Ramos (cell line): ENCODE data around the gene PKNOX2.

Source experiments
- in situ Hi-C: fragments of 300-500 bp; cut with MboI; formaldehyde crosslinking; loops from one replicate; pipeline ENCODE4 v1.14.3; 2022; ENCODE audit warnings: low sequenced_read_pairs; ENCODE audit not compliant: unreplicated experiment

The PKNOX2 gene

DNA sequence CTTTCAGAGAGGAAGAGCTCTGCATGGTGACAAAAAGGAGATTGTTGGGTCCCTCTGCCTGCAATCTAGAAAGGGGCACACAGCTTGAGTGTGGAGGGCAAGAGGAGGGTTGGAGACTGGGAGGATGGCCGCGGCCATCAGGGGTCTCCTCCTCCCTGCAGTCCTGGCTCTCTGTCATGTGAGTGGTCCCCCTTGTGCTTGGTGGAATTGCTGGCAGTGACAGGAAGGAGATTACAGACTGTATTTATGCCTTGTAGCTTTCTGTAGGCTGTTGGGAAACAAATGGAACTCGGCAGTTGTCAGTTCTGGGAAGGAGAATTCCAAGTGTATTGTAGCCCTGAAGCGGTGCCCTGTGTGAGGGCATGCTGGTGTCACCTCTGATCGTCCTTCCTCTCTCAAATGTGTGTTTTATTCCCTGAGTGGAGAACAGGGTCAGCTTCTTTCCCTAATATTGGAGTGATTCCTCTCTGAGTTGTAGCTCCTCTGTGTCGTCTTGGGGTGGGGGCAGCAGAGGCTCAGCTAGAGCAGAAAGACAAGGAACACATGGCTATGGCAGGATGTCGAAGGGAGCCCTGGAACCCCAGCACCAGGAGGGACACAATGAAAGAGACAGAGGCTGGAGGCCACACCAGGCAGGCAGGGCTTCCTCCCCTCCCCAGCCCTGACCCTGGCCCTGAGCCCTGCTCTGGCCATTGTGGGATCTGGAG, 163.1 kb downstream of the PKNOX2 start:
- in situ Hi-C loops: no loop called here

DNA sequence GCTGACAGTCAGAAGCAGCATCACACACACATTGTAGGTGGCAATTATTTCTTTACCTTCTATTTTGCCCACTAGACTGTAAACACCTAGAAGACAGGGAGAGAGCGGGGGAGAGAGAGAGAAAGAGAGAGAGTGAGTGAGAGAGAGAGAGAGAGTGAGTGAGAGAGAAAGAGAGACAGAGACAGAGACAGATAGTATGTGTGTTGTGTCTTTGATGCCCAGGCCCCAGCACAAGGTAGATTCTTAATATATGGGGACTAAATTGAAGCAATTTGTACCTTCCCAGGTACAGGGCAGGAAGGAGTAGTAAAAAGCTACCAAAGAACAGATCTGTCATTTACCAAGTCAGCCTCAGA, 163.7 kb downstream of the PKNOX2 start:
- in situ Hi-C loops: no loop called here

DNA sequence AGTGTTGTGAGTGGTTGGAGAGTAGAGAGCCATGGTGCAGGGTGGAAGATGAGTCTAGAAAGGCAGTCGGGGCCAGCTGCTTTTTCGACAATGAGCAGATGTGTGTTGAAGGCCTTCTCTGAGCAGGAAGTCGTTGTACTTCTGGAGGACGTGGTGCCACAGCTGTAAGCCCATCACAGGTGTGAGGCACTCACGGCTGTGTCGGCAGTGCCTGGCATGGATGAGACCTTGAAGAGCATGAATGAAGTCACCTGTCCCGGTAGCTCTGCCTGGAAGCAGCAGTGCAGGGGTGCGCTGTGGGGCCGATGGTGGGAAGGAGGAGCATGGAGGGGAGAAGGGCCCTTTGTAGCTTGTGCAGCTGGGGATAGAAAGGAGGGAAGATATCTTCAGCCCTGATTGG, 165.2 kb downstream of the PKNOX2 start:
- in situ Hi-C loops: no loop called here

DNA sequence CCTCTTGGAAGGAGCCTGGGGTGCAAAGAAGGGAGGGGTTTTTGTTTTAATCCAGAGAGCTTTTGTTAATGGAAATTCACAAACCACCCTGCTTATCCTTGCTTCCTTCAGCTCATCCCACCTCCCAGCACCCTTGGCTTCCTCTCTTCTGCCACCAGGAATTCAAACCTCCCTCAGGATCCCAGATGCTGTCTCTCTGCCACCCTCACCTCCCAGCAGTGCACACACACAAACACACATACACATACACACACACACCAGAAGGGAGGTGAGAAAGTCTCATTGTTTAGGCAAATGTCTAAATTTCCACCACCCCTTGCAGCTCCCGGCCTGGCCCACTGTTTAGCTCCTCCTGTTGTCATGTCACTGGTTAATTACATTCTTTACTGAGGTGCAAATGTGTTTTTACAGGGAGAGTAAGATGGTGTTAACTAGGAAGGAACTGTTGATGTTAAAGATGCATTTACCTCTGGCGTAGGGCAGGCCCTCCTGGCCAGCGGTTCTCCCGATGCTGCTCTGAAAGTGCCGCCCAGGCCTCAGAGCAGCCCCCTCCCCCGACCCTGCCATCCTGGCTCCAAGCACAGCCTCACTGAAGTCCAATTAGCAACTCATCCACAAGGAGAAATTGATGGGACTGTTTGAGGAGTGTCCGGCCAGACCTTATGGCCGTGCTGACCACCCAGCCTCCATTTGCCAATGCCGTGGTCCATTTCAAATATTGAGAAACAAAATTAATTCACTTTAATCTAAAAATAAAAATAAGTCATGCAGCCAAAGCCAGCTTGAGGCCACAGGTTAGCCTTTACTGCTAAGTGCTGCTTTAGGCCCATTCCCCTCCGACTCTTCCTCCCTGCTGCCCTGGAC, 166.1 kb downstream of the PKNOX2 start:
- in situ Hi-C loops: no loop called here

DNA sequence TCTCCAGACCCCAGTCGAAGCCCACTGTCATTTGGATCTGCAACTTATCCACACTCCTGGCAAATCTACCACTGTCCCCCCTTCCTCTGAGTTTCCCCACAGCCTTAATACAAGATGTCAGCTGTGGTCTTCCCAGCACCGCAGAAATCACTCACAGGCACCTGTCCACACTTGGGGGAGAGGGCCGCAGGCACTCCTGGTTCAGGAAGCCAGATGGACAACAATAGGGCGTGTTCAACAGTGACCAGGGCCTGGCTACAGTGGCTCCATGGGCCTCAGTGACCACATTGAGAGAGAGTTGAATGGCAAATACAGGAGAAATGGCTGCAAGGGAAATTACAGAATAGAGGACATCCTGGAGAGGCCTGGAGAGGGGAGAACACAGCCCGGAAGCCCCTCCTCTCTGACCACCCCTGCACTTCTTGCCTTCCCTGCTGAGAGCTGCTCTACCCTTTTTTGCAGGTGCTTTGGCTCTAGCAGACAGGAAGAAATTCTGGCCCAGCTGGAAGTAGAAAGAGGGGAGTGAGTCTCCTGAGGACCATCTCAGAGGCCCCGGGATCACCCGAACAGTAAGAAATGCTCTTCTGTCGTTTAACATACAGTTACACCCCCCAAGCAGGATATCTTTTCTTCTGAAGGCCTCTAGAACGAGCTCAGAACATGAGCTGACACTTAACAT, 166.9 kb downstream of the PKNOX2 start:
- in situ Hi-C loops: no loop called here

DNA sequence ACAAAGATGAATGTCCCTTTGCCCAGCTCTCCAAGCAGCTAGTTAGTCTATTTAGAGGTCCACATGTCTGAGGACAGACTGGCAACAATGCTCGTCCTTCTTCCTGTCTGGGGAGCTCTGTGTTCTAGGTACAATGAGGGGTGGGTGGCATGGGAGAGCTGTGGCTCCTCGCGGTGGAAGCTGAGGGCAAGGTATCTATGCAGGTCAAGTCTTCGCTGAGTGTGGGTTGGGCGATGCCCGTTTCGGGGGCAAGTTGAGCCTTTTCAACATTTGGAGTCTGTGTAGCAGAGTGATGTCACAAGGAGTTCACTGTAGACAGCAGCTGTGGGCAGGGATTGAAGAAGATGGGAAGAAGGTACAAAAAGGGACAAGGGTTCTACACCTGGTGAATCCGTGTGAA, 168.3 kb downstream of the PKNOX2 start:
- in situ Hi-C loops: no loop called here

DNA sequence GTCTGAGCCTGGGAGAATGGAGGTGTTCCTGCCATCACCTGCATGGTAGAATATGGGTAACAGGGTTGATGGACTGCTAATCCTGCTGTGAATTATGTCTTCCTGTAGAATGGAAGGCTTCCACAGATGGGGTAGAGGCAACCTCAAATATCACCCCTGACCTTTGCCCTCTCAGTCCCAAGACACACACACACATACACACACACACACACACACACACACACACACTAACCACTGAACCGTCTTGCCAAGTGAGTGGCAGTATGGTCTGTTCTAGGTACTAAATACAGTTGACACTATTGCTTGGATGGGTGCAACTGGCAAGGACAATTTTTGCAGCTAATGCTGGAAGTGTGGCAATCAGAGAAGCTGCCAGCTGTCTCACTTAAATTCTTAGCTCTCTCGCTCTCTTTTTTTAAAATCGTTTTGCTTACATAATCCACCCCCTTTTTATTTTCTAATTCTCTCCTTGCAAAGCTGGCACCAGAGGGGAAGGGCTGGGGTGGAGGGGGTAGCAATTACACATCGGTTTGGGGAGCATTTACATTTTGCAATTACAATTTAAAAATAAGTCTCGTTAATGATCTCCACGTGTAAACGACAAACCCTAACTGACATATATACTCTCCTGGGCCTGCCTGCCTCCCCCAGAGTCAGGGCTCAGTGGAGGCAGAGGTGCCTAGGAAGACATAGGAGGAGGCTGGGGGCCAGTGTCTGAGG, 169.0 kb downstream of the PKNOX2 start:
- in situ Hi-C loops: no loop called here

DNA sequence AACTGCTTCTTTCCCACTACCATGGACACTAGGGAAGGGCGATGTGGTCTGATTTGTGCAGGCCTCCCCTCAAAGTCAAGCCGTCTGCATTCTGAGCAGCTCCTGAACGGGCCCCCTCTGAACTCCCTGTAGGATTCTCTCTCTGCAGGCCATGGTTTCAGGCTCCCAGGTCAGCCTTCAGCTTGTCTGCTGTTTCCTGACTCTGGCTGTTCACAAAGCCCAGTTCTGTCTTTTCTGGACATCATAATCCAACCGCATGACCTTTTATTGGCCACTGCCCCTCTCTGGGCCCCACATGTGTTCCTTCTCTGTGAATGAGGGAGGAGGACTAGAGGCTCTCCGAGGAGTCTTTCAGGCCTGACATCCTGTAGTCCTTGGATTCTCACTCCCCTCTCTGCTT, 170.6 kb downstream of the PKNOX2 start:
- in situ Hi-C loops: no loop called here

DNA sequence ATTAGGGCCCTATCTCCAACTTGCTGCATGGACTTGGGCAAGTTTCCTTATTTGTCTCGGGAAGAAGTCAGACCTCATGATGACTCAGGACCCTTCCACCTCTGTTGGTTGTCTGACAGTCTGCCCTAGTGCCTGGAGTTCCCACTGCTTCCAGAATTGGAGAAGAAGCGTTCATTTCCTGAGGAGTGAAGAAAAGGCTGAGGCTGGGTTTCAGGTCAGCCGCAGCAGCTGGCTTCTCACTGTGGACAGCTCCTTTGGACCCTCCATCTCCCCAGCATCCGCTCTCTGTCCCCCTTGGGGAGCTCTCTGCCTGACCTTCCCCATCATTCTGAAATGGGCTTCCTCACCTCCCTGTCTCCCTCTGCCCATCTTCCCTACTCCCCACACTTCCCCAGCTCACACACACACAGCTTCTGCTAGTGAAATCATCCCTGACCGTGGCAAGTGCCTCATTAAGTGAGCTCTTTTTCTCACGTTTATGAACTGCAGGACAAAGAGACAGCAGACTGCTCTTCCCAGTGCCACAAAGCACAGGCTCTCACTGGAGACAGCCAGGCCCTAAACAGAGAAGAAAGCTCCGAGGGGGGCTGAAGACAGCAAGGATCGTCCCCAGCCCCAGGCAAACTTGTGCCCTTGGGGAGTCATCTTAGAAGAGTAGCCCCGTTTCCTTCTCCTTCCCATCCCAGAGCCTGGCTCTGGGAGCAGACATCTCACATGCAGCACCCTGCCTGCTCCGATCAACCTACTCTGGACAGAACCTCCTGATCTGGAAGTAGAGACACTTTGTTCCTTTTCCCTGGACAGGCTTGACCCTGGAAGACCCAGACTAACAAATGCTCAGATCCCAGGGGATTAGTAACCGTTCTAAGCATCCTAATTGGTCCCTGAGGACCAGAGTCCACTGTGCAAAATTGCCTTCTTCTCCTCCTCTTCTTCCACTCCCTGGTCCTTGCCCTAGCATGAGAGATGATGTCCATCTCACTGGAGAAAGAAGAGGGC, 173.6 kb downstream of the PKNOX2 start:
- in situ Hi-C loops: no loop called here

DNA sequence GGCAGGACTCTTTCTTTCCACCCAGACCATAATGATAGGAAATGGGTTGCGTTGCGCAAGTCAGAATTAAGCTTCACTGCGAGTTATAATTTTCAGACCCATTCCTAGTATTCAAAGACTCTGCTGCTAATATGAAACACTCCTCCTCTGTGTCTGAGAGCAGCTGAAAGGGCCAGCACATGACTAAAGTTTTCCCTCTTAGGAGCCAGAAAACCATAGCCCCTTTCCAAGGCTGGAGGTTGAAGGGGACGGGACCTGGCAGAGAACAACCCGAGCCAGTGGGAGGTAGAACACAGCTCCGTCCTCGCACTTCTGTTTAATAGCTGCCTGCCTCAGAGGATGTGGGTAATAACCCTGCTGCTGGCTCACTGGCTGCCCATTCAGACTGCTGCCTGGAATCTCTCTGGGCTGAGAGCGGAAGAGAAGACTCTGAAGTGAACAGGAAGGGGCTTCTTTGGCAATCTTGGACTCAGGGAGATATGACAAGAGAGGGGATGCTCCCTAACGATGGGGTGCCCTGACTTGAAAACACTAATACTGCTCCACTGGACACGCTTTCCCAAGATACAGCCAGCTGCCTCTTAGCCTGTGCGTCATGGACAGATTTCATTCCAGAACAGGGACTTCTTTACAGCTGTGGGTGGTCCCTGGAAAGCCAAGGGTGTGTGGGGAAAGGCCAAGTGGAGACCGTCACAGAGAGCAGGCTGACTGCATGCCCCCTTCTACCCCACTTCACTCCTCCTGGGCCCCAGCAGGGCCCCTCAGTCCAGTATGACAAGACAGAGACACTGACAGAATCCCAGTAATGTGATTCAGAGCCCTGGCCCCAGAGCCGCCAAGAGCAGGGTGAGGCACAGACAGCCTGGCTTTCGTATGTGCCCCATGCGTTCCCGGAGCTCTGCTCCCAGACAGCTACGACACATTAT, 174.6 kb downstream of the PKNOX2 start:
- in situ Hi-C loops: no loop called here

DNA sequence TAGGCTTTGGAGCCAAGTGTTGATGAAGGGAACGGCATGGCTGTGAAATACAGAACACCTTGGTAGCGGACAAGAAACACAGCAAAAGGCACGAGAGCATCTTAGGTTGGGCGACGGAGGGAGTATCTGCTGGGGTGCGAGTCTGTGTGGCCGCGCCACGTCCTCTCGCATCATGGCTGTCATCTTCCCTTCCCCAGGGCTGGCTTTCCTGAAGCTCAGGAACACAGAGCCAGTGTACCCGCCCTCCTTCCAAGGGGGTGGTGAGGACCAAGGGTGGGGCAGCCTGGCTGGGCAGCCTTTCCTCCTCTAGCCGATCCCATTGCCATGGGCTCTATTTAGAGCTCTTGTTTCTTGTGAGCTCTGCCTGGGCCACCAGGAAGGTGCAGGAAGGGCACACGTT, 177.1 kb downstream of the PKNOX2 start:
- in situ Hi-C loops: loop anchor here (10.0 kb wide), 1 partner anchor 377 kb away; no protein-coding TSS in a partner anchor

DNA sequence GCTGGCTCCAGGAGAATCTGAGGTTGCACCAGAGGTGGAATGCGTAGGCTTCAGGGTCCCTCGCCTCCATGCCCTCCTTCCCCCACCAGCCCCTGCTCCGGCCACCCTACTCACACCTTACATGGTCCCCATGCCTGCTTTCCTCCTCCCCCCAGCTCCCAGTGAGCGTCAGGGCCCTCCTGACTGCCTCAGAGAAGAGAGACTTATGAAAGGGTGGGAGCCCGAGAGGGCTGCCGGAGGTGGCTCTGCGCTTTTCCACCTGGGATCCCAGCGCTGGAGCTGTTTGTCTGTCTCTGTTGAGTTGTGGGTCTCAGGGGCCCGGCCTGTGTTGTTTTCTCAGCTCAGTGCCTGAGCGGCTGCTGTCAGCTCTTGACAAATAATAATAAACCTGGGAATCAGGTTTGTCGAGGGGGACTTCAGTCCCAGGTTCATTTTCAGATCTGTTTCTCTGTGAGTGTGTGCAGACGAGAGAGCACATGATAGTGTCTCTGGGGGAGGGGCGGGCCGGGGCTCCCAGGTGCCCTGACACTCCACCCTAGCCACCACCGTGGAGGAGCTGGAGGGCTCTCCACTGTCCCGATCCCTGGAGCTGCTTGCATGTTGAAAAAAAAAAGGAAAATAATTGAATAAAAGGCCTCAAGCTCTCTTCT, 177.9 kb downstream of the PKNOX2 start:
- in situ Hi-C loops: loop anchor here (10.0 kb wide), 1 partner anchor 378 kb away; no protein-coding TSS in a partner anchor

DNA sequence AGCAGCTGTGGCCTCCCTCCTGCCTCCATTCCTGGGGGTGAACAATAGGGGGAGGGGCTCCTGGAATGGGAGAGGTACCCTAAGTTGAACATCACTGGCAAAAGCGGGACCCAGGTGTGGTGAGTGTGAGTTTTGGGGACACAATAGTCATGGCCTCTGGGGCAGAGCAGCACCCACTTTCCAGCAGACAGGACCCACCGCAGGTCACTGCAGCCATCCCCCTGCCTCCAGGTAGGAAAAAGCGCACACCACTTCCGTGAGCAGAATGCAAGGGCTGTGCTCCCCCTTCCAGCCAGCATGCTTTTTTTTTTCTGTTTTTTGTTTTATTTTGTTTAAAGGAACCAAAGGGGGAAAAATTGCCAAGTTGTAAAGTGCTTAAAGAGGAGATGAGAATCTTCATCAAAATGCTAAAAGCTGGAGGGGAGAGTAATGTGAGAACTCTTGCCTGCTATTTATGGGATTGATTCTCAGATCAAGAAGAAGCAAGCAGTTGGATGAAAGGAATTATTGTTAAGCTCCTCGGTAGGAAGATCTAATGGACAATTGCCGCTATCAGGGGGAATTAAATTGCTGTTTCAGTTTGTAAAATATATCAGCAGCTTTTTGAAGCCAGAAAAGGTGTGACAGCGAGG, 178.7 kb downstream of the PKNOX2 start:
- in situ Hi-C loops: loop anchor here (10.0 kb wide), 1 partner anchor 378 kb away; no protein-coding TSS in a partner anchor

DNA sequence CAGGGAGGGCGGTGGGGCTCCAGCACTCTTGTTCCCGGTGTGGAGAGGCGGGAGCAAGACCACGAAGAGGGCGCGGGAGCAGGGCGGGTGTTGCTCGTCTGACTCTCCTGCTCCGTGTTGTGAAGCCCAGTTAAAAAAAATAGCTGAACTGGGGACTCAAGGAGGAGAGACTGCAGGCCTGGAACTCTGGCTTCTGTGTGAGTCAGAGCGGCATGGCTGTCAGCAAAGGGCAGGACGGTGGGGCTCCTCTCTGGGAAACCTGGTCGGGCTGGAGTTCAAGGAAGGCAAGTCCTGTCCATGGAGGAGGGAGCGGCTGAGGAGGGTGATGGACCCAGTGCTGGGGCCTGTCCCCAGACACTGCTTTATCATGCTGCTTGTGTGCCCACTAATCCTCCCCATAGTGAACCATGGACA, 179.2 kb downstream of the PKNOX2 start:
- in situ Hi-C loops: loop anchor here (10.0 kb wide), 1 partner anchor 379 kb away; no protein-coding TSS in a partner anchor

DNA sequence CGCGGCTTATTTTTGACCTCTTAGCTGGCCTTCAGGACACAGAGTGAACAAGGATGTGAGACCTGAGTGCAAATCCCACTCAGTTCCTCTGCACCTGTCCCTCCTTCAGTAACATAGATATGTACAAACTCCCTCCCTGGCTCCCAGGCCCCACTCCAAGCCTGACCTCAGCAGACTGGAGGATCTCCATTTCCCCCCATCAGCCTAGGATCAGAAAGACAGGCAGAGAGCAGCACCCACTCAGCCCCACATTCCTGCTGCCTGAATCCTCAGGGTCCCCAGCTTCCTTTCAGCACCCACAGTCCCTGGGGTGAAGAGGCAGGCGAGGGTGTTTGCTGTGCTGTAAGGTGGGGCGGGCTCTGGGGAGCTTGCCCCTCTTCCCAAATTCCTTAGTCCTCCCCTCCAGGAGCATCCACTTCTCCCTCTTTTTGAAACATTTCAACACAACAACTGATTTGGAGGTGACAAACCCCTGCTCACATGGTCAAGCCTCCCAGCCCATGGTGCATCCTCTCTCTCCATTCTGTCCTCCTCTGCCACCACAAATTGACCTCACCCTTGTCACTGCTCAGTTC, 180.4 kb downstream of the PKNOX2 start:
- in situ Hi-C loops: loop anchor here (10.0 kb wide), 1 partner anchor 380 kb away; no protein-coding TSS in a partner anchor

DNA sequence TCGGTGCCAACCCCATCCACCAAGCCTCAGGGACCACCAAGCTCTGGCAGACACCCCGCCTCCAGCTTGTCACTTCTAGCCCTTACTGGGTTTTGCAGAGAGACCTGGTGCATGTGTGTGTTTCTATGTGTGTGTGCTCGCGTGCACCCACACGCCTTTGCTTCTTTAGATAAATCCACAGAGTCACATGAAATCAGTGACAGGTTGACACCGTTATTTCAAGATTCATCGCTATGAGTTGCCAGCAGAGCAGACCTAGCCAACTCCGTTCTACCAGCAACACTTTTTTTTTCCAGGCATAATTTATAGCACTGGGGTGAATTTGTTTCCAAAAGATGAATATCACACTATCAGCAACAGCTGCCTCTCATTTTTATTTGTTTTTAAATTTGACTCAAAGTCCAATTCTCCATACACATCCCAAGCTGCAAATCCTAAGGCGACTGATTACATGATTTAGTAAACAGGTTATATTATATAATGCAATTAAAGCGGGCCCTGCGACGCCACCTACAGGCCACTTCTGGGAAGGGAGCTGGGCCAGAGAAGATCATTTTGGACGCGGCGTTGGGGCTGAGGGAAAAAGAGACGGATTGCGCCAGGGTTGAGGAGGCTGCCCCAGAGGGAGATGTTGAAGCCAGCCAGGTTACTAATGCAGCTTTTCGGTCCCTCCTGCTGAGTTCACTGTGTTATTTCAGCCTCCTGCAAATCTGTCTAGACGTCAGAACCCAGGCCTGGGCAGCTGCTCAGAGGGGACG, 181.0 kb downstream of the PKNOX2 start:
- in situ Hi-C loops: loop anchor here (10.0 kb wide), 1 partner anchor 381 kb away; no protein-coding TSS in a partner anchor
